GM21526 (cell line): ENCODE data around the gene CEACAM7.

Experiments
- ATAC-seq: cut with Tn5 transposase; IDR thresholded peaks from one replicate; pipeline ENCODE4 v1.9.1; 2021; ENCODE audit warnings: moderate library complexity; ENCODE audit not compliant: unreplicated experiment, low FRiP score

CEACAM7 gene

GRCh38 chr19:41701401-41702075 lies 13.5 kb upstream of the CEACAM7 start:
- ATAC-seq = no peak

DNA sequence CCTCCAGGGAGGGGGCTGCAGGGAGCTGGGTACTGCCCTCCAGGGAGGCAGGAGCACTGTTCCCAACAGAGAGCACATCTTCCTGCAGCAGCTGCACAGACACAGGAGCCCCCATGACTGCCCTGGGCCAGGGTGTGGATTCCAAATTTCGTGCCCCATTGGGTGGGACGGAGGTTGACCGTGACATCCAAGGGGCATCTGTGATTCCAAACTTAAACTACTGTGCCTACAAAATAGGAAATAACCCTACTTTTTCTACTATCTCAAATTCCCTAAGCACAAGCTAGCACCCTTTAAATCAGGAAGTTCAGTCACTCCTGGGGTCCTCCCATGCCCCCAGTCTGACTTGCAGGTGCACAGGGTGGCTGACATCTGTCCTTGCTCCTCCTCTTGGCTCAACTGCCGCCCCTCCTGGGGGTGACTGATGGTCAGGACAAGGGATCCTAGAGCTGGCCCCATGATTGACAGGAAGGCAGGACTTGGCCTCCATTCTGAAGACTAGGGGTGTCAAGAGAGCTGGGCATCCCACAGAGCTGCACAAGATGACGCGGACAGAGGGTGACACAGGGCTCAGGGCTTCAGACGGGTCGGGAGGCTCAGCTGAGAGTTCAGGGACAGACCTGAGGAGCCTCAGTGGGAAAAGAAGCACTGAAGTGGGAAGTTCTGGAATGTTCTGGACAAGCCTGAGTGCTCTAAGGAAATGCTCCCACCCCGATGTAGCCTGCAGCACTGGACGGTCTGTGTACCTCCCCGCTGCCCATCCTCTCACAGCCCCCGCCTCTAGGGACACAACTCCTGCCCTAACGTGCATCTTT lies 12.5 kb upstream of the CEACAM7 start:
- no peak for ATAC-seq

DNA sequence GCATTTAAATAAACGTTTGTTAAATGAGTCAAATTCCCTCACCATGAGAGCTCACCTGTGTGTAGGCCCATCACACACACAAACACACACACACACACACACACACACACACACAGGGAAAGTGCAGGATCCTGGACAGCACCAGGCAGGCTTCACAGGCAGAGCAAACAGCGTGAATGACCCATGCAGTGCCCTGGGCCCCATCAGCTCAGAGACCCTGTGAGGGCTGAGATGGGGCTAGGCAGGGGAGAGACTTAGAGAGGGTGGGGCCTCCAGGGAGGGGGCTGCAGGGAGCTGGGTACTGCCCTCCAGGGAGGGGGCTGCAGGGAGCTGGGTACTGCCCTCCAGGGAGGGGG lies 11.9 kb upstream of the CEACAM7 start:
- ATAC-seq = no peak

DNA sequence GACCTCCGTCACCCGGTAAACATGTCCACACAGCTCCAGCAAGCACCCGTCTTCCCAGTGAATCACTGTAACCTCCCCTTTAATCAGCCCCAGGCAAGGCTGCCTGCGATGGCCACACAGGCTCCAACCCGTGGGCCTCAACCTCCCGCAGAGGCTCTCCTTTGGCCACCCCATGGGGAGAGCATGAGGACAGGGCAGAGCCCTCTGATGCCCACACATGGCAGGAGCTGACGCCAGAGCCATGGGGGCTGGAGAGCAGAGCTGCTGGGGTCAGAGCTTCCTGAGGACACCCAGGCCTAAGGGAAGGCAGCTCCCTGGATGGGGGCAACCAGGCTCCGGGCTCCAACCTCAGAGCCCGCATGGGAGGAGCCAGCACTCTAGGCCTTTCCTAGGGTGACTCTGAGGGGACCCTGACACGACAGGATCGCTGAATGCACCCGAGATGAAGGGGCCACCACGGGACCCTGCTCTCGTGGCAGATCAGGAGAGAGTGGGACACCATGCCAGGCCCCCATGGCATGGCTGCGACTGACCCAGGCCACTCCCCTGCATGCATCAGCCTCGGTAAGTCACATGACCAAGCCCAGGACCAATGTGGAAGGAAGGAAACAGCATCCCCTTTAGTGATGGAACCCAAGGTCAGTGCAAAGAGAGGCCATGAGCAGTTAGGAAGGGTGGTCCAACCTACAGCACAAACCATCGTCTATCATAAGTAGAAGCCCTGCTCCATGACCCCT lies 11.3 kb upstream of the CEACAM7 start:
- no peak for ATAC-seq

DNA sequence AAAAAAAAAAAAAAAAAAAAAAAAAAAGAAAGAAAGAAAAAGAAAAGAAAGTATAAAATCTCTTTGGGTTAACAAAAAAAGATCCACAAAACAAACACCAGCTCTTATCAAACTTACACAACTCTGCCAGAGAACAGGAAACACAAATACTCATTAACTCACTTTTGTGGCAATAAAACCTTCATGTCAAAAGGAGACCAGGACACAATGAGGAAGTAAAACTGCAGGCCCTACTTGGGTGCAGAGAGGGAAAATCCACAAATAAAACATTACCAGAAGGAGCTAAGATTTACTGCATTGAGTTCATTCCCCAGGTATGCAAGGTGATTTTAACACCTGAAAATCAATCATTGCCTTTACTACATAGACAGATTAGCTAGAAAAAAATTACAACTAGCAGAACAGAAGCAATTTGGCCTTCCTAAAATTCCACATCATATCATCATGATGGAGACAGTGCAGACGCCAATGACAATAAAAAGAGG lies 10.7 kb upstream of the CEACAM7 start:
- no peak for ATAC-seq

- ATAC-seq = no peak
Measured at GRCh38 chr19:41697198-41697855, 9.3 kb upstream of the CEACAM7 start.

GRCh38 chr19:41696402-41697197 lies 8.5 kb upstream of the CEACAM7 start:
- no peak for ATAC-seq

DNA sequence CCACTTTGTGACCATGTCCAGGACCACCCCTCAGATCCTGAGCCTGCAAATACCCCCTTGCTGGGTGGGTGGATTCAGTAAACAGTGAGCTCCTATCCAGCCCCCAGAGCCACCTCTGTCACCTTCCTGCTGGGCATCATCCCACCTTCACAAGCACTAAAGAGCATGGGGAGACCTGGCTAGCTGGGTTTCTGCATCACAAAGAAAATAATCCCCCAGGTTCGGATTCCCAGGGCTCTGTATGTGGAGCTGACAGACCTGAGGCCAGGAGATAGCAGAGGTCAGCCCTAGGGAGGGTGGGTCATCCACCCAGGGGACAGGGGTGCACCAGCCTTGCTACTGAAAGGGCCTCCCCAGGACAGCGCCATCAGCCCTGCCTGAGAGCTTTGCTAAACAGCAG lies 7.7 kb upstream of the CEACAM7 start:
- ATAC-seq = no peak

- no peak for ATAC-seq
Measured at GRCh38 chr19:41694831-41695635, 7.0 kb upstream of the CEACAM7 start.

GRCh38 chr19:41694196-41694595 lies 6.1 kb upstream of the CEACAM7 start:
- ATAC-seq = no peak

GRCh38 chr19:41691268-41691970 lies 3.3 kb upstream of the CEACAM7 start:
- ATAC-seq = no peak

GRCh38 chr19:41690801-41691065 lies 2.7 kb upstream of the CEACAM7 start:
- ATAC-seq = no peak

- no peak for ATAC-seq
Measured at GRCh38 chr19:41689993-41690800, 2.1 kb upstream of the CEACAM7 start.

- no peak for ATAC-seq
Measured at GRCh38 chr19:41688687-41689086, 617 bp upstream of the CEACAM7 start.

GRCh38 chr19:41687419-41687818 lies 651 bp downstream of the CEACAM7 start:
- no peak for ATAC-seq

- ATAC-seq = no peak
Measured at GRCh38 chr19:41682437-41682836, 5.6 kb downstream of the CEACAM7 start.

DNA sequence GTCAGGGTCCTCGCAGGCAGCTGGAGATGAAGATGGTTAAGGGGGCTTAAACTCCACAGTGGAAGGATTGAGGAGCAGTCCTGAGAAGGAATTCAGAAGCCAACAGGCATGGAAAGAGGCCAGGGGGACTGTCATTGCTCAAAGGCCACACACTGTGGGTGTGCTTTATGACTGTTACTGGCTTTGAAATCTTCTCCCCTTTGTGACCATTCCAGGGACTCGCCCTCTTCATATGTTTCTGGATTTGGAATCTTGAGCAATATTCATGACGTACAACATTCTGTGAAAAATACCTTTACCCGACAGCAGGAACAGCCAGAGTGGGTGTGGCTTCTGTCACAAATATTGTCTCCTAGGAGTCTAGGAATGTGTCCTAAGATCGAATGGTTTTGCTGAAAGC lies 16.6 kb downstream of the CEACAM7 start:
- no peak for ATAC-seq

DNA sequence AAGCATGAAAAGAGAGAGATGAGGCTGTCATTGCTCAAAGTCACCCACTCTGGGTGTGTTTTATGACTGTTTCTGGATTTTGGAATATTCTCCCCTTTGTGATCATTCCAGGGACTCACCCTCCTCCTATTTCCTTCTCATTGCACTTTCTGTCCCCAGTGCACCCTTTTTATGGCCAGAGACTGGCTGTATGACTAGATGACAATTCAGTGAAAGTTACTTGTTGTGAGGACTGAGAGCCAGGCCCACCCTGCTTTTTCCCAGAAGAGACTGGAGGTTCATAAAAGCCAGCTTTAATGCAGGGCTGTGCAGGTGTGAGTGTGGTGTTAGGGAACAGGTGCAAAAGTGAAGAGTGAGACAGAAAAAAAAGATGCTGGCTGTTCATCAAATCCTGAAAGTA lies 17.3 kb downstream of the CEACAM7 start:
- no peak for ATAC-seq
